ENCODE results near the gene SEPTIN3.

Gene SEPTIN3

DNA sequence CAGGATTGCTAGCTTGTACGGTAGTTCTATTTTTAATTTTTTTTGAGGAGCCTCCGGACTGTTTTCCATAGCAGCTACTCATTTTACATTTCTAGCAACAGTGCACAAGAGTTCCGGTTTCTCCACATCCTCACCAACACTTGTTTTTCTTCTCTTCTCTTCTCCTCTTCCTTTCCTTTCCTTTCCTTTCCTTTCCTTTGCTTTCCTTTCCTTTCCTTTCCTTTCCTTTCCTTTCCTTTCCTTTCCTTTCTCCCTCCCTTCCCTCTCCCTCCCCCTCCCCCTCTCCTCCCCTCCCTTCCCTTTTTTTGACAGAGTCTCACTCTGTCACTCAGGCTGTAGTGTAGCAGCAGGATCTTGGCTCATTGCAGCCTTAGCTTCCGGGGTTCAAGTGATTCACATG is 38.7 kb downstream of the SEPTIN3 start:
- CTCF ChIA-PET, result no interaction called here
- no peak for DNase-seq (ENCODE audit: extremely low spot score)
- POLR2A ChIA-PET, result no interaction called here
- TF ChIP-seq FOXK2 (IDR thresholded peaks at IDR 0.05) (no peak), FOXA1 (IDR thresholded peaks at IDR 0.05) (no peak), LEF1 (IDR thresholded peaks at IDR 0.05; ENCODE audit: borderline replicate concordance) (no peak), TARDBP (IDR thresholded peaks at IDR 0.05) (no peak), ZNF384 (IDR thresholded peaks at IDR 0.05) (no peak), SP1 (IDR thresholded peaks at IDR 0.05) (no peak), NFRKB (IDR thresholded peaks at IDR 0.05) (no peak), SUZ12 (IDR thresholded peaks at IDR 0.05) (no peak), CTBP1 (IDR thresholded peaks at IDR 0.05; ENCODE audit: borderline replicate concordance) (no peak), ELF4 (IDR thresholded peaks at IDR 0.05) (no peak), HDGF (IDR thresholded peaks at IDR 0.05; ENCODE audit: borderline replicate concordance) (no peak), L3MBTL2 (conservative IDR thresholded peaks at IDR 0.05) (no peak), BHLHE40 (IDR thresholded peaks at IDR 0.05; ENCODE audit: borderline replicate concordance) (no peak)

DNA sequence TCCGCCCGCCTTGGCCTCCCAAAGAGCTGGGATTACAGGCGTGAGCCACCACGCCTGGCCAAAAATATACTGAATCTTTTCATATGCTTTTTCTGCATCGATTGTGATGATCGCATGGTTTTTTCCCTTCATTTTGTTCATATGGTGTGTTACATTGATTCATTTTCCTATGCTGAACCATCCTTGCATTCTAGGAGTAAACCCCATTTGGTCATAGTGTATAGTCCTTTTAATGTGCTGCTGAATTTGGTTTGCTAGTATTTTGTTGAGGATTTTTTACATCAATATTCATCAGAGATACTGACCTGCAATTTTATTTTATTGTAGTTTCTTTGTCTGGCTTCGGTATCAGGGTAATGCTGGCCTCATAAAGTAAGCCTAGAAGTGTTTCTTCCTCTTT is 41.5 kb downstream of the SEPTIN3 start:
- no peak for DNase-seq (ENCODE audit: extremely low spot score)
- ChIA-PET CTCF (no interaction called here), POLR2A (no interaction called here)
- TF ChIP-seq FOXA1 (IDR thresholded peaks at IDR 0.05) (no peak), LEF1 (IDR thresholded peaks at IDR 0.05; ENCODE audit: borderline replicate concordance) (no peak), TARDBP (IDR thresholded peaks at IDR 0.05) (no peak), HDGF (IDR thresholded peaks at IDR 0.05; ENCODE audit: borderline replicate concordance) (no peak), ZNF384 (IDR thresholded peaks at IDR 0.05) (no peak), FOXM1 (IDR thresholded peaks at IDR 0.05; ENCODE audit: borderline replicate concordance) (no peak), SP1 (IDR thresholded peaks at IDR 0.05) (no peak), NFRKB (IDR thresholded peaks at IDR 0.05) (no peak)

DNA sequence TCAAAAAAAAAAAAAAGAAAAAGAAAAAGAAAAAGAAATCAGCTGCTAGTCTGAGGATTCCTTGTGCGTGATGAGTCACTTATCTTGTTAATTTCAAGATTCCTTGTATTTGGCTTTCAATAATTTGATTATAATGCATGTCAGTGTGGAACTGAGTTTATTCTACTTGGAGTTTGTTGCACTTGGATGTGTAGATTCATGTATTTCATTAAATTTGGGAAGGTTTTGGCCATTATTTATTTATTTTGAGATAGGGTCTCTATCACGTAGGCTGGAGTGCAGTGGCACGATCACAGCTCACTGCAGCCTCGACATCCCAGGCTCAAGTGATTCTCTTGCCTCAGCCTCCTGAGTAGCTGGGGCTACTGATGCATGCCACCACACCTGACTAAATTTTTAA is 44.1 kb downstream of the SEPTIN3 start:
- no peak for DNase-seq (ENCODE audit: extremely low spot score)
- CTCF ChIA-PET, result no interaction called here

DNA sequence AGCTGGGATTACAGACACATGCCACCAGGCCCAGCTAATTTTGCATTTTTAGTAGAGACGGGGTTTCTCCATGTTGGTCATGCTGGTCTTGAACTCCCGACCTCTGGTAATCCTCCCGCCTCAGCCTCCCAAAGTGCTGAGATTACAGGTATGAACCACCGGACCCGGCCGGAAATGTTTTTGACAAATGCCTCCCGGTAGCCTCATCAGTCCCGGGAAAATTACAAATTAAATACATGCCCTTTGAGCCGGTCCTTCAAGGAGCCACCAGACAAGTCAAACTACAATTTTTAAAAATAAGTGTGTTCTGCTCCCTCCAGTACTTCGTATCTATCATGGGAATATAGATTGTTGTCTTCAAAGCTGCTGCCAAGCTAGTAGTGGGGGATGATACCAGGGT is 46.9 kb downstream of the SEPTIN3 start:
- DNase-seq (ENCODE audit: extremely low spot score), result no peak
- ChIA-PET CTCF (no interaction called here), POLR2A (no interaction called here)
- TF ChIP-seq CTBP1 (IDR thresholded peaks at IDR 0.05; ENCODE audit: borderline replicate concordance) (no peak), ARNT (IDR thresholded peaks at IDR 0.05) (no peak), ELF4 (IDR thresholded peaks at IDR 0.05) (no peak), LEF1 (IDR thresholded peaks at IDR 0.05; ENCODE audit: borderline replicate concordance) (no peak), FOXK2 (IDR thresholded peaks at IDR 0.05) (no peak), FOXA1 (IDR thresholded peaks at IDR 0.05) (no peak), FOXM1 (IDR thresholded peaks at IDR 0.05; ENCODE audit: borderline replicate concordance) (no peak), TARDBP (IDR thresholded peaks at IDR 0.05) (no peak), HDGF (IDR thresholded peaks at IDR 0.05; ENCODE audit: borderline replicate concordance) (no peak), L3MBTL2 (conservative IDR thresholded peaks at IDR 0.05) (no peak), ZNF384 (IDR thresholded peaks at IDR 0.05) (no peak), SP1 (IDR thresholded peaks at IDR 0.05) (no peak), NFRKB (IDR thresholded peaks at IDR 0.05) (no peak), BHLHE40 (IDR thresholded peaks at IDR 0.05; ENCODE audit: borderline replicate concordance) (no peak), SUZ12 (IDR thresholded peaks at IDR 0.05) (no peak)
- TF ChIP-seq, protein P1, sequence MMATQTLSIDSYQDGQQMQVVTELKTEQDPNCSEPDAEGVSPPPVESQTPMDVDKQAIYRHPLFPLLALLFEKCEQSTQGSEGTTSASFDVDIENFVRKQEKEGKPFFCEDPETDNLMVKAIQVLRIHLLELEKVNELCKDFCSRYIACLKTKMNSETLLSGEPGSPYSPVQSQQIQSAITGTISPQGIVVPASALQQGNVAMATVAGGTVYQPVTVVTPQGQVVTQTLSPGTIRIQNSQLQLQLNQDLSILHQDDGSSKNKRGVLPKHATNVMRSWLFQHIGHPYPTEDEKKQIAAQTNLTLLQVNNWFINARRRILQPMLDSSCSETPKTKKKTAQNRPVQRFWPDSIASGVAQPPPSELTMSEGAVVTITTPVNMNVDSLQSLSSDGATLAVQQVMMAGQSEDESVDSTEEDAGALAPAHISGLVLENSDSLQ (IDR thresholded peaks at IDR 0.05), result no peak

More for the DNA sequence above, 44.1 kb downstream of the SEPTIN3 start:
- TF ChIP-seq TARDBP (IDR thresholded peaks at IDR 0.05) (no peak), BHLHE40 (IDR thresholded peaks at IDR 0.05; ENCODE audit: borderline replicate concordance) (no peak), ELF4 (IDR thresholded peaks at IDR 0.05) (no peak), L3MBTL2 (conservative IDR thresholded peaks at IDR 0.05) (no peak)
- POLR2A ChIA-PET, result no interaction called here

DNA sequence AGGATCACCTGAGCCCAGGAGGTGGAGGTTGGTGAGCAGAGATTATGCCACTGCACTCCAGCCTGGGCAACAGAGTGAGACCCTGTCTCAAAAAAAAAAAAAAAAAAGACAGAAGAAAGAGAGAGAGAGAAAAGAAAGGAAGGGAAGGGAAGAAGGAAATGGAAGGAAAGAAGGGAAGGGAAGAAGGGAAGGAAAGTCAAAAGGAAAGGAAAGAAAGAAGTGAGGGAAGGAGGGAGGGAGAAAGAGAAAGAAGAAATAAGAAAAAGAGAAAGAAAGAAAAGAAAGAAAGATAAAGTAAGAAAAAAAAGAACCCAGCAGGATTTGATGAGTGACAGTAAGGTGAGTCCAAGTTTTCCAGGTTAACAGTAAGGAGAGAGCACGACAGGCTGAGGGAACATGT is 49.0 kb downstream of the SEPTIN3 start:
- POLR2A ChIA-PET, result no interaction called here
- CTCF ChIA-PET, result no interaction called here
- DNase-seq (ENCODE audit: extremely low spot score), result no peak
- TF ChIP-seq FOXM1 (IDR thresholded peaks at IDR 0.05; ENCODE audit: borderline replicate concordance), result no peak
